ENCODE measurements around the gene TMEM94. TPM values are rescaled to one million over a fixed set of nuclear protein-coding genes. Genes with fewer than 3 reads are reported as not detected.
A peak's percentile ranks its signal among the peaks of the same experiment; 100 is the strongest.

The TMEM94 gene
- total and polyA plus RNA-seq, 2 of the 13 experiments (the other 11 are each of a cell fraction or from before 2014, with no cell fraction given) = 32.6 to 134 TPM

DNA sequence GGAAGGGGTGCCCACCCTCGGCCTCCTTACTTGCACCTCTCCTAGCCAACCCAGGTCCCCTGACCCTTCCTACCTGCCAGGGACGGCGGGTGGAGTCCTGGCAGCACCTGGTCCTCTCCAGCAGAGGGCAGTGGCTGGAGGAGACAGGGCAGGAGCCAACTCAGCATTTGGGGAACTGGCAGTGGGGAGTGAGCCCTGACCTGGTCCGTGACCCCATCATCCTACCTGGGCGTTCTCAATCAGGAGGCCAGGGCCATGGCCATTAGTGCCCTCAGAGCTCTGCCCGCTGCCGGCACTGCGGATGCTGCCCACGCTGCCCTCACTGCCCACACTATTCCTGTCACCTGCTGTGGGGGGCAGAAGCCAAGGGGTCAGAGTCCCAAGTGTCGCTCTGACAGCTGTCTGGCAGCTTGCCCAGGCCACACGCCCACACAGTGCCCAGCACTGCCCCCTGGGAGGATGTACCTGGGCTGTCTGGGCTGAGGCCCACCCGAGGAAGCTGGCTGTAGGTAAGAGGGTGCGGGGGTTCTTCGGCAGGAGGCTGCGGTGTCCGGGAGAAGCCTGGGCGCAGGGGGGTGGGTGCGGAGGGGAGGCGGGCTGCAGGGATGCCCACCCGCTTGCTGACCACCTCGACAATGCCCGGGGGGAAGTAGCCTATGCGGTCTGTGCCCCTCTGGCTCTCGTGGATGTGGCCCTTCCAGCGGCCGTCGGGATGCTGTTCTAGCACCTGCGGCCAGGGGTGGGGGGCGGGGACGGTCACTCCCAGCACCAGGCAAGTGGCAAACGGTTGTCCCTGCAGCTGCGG lies 48.1 kb downstream of the TMEM94 start (continued):
- TF ChIP-seq, protein P1, sequence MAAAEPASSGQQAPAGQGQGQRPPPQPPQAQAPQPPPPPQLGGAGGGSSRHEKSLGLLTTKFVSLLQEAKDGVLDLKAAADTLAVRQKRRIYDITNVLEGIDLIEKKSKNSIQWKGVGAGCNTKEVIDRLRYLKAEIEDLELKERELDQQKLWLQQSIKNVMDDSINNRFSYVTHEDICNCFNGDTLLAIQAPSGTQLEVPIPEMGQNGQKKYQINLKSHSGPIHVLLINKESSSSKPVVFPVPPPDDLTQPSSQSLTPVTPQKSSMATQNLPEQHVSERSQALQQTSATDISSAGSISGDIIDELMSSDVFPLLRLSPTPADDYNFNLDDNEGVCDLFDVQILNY (CRISPR knock-in tag; conservative IDR thresholded peaks at IDR 0.05) = no peak
- TF ChIP-seq, protein P2, sequence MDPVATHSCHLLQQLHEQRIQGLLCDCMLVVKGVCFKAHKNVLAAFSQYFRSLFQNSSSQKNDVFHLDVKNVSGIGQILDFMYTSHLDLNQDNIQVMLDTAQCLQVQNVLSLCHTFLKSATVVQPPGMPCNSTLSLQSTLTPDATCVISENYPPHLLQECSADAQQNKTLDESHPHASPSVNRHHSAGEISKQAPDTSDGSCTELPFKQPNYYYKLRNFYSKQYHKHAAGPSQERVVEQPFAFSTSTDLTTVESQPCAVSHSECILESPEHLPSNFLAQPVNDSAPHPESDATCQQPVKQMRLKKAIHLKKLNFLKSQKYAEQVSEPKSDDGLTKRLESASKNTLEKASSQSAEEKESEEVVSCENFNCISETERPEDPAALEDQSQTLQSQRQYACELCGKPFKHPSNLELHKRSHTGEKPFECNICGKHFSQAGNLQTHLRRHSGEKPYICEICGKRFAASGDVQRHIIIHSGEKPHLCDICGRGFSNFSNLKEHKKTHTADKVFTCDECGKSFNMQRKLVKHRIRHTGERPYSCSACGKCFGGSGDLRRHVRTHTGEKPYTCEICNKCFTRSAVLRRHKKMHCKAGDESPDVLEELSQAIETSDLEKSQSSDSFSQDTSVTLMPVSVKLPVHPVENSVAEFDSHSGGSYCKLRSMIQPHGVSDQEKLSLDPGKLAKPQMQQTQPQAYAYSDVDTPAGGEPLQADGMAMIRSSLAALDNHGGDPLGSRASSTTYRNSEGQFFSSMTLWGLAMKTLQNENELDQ (CRISPR knock-in tag; IDR thresholded peaks at IDR 0.05; ENCODE audit: borderline replicate concordance) = no peak
- TF ChIP-seq ARNT (IDR thresholded peaks at IDR 0.05) = no peak
- TF ChIP-seq DNMT1 (CRISPR knock-in tag; IDR thresholded peaks at IDR 0.05) = no peak
- peak; percentile 78 for TF ChIP-seq MAFG (CRISPR knock-in tag; IDR thresholded peaks at IDR 0.05)
- TF ChIP-seq STAT5B (CRISPR knock-in tag; IDR thresholded peaks at IDR 0.05) = no peak
- TF ChIP-seq SALL1 (CRISPR knock-in tag; IDR thresholded peaks at IDR 0.05) = peak; percentile 50; the same call in 1 of the 2 replicates
- TF ChIP-seq, protein P3, sequence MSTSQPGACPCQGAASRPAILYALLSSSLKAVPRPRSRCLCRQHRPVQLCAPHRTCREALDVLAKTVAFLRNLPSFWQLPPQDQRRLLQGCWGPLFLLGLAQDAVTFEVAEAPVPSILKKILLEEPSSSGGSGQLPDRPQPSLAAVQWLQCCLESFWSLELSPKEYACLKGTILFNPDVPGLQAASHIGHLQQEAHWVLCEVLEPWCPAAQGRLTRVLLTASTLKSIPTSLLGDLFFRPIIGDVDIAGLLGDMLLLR (CRISPR knock-in tag; IDR thresholded peaks at IDR 0.05) = no peak
- TF ChIP-seq, protein P4, sequence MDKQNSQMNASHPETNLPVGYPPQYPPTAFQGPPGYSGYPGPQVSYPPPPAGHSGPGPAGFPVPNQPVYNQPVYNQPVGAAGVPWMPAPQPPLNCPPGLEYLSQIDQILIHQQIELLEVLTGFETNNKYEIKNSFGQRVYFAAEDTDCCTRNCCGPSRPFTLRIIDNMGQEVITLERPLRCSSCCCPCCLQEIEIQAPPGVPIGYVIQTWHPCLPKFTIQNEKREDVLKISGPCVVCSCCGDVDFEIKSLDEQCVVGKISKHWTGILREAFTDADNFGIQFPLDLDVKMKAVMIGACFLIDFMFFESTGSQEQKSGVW (CRISPR knock-in tag; IDR thresholded peaks at IDR 0.05; ENCODE audit: borderline replicate concordance) = no peak
- TF ChIP-seq, protein P5, sequence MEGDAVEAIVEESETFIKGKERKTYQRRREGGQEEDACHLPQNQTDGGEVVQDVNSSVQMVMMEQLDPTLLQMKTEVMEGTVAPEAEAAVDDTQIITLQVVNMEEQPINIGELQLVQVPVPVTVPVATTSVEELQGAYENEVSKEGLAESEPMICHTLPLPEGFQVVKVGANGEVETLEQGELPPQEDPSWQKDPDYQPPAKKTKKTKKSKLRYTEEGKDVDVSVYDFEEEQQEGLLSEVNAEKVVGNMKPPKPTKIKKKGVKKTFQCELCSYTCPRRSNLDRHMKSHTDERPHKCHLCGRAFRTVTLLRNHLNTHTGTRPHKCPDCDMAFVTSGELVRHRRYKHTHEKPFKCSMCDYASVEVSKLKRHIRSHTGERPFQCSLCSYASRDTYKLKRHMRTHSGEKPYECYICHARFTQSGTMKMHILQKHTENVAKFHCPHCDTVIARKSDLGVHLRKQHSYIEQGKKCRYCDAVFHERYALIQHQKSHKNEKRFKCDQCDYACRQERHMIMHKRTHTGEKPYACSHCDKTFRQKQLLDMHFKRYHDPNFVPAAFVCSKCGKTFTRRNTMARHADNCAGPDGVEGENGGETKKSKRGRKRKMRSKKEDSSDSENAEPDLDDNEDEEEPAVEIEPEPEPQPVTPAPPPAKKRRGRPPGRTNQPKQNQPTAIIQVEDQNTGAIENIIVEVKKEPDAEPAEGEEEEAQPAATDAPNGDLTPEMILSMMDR (CRISPR knock-in tag; IDR thresholded peaks at IDR 0.05) = peak; percentile 89
- TF ChIP-seq, protein P6, sequence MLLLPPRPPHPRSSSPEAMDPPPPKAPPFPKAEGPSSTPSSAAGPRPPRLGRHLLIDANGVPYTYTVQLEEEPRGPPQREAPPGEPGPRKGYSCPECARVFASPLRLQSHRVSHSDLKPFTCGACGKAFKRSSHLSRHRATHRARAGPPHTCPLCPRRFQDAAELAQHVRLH (CRISPR knock-in tag; IDR thresholded peaks at IDR 0.05; ENCODE audit: borderline replicate concordance, low read depth) = peak; percentile 70; the same call in 1 of the 2 replicates
- TF ChIP-seq MTF2 (CRISPR knock-in tag; IDR thresholded peaks at IDR 0.05; ENCODE audit: borderline replicate concordance) = no peak
- TF ChIP-seq ZSCAN25 (CRISPR knock-in tag; IDR thresholded peaks at IDR 0.05) = no peak
- no peak for TF ChIP-seq NCOR1 (IDR thresholded peaks at IDR 0.05; ENCODE audit: borderline replicate concordance, low read length)
- no peak for TF ChIP-seq ZNF17 (CRISPR knock-in tag; IDR thresholded peaks at IDR 0.05)
- TF ChIP-seq MEF2D (CRISPR knock-in tag; IDR thresholded peaks at IDR 0.05) = no peak
- TF ChIP-seq ZIK1 (CRISPR knock-in tag; IDR thresholded peaks at IDR 0.05; ENCODE audit: borderline replicate concordance, low read depth) = no peak
- TF ChIP-seq, protein P7, sequence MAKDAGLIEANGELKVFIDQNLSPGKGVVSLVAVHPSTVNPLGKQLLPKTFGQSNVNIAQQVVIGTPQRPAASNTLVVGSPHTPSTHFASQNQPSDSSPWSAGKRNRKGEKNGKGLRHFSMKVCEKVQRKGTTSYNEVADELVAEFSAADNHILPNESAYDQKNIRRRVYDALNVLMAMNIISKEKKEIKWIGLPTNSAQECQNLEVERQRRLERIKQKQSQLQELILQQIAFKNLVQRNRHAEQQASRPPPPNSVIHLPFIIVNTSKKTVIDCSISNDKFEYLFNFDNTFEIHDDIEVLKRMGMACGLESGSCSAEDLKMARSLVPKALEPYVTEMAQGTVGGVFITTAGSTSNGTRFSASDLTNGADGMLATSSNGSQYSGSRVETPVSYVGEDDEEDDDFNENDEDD (CRISPR knock-in tag; IDR thresholded peaks at IDR 0.05; ENCODE audit: borderline replicate concordance) = no peak
- TF ChIP-seq, protein P8, sequence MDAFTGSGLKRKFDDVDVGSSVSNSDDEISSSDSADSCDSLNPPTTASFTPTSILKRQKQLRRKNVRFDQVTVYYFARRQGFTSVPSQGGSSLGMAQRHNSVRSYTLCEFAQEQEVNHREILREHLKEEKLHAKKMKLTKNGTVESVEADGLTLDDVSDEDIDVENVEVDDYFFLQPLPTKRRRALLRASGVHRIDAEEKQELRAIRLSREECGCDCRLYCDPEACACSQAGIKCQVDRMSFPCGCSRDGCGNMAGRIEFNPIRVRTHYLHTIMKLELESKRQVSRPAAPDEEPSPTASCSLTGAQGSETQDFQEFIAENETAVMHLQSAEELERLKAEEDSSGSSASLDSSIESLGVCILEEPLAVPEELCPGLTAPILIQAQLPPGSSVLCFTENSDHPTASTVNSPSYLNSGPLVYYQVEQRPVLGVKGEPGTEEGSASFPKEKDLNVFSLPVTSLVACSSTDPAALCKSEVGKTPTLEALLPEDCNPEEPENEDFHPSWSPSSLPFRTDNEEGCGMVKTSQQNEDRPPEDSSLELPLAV (CRISPR knock-in tag; conservative IDR thresholded peaks at IDR 0.05; ENCODE audit: low read depth) = no peak

Measured in HepG2 (cell line).